Measurements from ENCODE around the gene PRR23C.
"Not testable (repeated sequence)": the region's sequence is repeated elsewhere in the genome, so short reads cannot be mapped to it uniquely, and the experiment has no call there.

PRR23C gene

GRCh38 chr3:139044366-139045210, at the start of gene PRR23C:
TSS of gene PRR23C (minus strand) at chr3:139044892. CDS start at chr3:139044620, 272 bp downstream.
- H3K27ac ChIP-seq: no peak within 1 kb of the TSS
- DNase-seq (ENCODE audit: low read depth, low spot score): no peak

DNA sequence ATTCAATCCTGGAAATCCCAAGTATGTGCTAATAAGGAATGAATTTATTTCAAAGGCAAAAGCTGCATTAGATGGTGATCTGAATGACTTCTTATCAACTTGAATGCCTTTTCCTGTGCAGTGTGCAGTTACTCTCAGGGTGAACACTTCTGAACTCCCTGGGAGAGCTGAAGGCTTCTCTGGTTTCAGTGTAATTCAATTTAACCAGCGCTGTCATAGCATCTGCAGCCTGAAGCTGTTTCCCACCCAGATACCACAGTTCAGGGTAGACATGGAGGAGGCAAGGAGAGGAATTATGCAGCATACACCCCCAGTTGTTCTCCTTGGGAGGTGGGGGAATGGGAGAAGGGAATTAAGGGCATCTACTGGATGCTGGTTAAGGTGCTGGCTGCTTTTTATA, 49.1 kb upstream of the PRR23C start:
- DNase-seq (ENCODE audit: low read depth, low spot score): no peak
- H3K27ac ChIP-seq: no peak overlapping the region

DNA sequence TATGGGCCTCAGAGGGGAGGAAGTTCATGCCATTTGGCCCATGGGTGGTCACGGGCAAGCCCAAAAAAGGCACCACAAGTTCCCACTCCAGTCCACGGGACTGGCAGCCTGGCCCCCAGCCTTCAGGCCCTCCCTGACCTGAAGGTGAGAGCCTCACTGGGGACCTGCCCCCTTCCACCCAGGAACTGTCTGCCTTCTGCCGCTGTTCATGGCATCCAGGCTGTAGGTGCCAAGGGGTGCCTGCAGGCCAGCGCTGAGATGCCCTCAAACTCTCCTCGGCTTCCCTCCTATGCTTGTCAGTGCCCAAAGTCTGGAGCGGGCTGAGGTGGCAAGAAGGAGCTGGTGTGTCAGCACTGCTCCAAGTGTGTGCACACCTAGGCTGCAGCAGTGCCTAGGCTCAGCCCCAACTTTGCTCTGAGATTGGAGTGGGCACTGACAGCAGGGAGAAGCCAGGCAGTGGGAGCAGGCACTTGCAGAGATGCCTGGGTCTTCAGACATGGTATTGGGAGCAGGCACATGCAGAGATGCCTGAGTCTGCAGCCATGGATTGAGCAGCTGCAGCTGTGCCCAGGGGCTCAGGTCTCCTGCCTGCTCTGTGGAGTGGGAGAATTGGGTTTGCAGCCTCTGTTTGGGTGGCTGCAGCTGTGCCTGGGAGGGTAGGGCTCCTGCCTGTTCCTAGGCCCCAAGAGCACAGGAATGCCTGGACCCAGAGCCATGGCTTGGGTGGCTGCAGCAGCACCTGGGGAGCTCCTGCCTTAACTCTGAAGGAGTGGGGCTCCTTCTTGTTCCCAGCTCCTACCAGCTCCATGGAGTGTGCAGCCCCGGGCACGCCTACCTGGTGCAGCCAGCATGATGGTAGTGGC, 44.0 kb upstream of the PRR23C start:
- no peak overlapping the region for H3K27ac ChIP-seq
- no peak for DNase-seq (ENCODE audit: low read depth, low spot score)

- no peak for DNase-seq (ENCODE audit: low read depth, low spot score)
- no peak overlapping the region for H3K27ac ChIP-seq
Observed at GRCh38 chr3:139087621-139088020, 42.9 kb upstream of the PRR23C start.

GRCh38 chr3:139084176-139084575, 39.5 kb upstream of the PRR23C start:
- DNase-seq (ENCODE audit: low read depth, low spot score): no peak
- H3K27ac ChIP-seq: no peak overlapping the region

- no peak for DNase-seq (ENCODE audit: low read depth, low spot score)
- H3K27ac ChIP-seq: no peak overlapping the region
Observed at GRCh38 chr3:139074565-139075115, 29.9 kb upstream of the PRR23C start.

GRCh38 chr3:139062918-139063317, 18.2 kb upstream of the PRR23C start:
- no peak for DNase-seq (ENCODE audit: low read depth, low spot score)
- H3K27ac ChIP-seq: no peak overlapping the region

GRCh38 chr3:139052802-139053600, 8.3 kb upstream of the PRR23C start:
- no peak for DNase-seq (ENCODE audit: low read depth, low spot score)
- no peak overlapping the region for H3K27ac ChIP-seq

- no peak for DNase-seq (ENCODE audit: low read depth, low spot score)
- H3K27ac ChIP-seq: no peak overlapping the region
Observed at GRCh38 chr3:139043554-139044365, 932 bp downstream of the PRR23C start.

- no peak overlapping the region for H3K27ac ChIP-seq
- no peak for DNase-seq (ENCODE audit: low read depth, low spot score)
Observed at GRCh38 chr3:139037478-139037877, 7.2 kb downstream of the PRR23C start.

GRCh38 chr3:139032326-139033002, 12.2 kb downstream of the PRR23C start:
- no peak overlapping the region for H3K27ac ChIP-seq
- no peak for DNase-seq (ENCODE audit: low read depth, low spot score)

- DNase-seq (ENCODE audit: low read depth, low spot score); H3K27ac ChIP-seq: not testable (repeated sequence)
Observed at GRCh38 chr3:139030576-139030975, 14.1 kb downstream of the PRR23C start.

DNA sequence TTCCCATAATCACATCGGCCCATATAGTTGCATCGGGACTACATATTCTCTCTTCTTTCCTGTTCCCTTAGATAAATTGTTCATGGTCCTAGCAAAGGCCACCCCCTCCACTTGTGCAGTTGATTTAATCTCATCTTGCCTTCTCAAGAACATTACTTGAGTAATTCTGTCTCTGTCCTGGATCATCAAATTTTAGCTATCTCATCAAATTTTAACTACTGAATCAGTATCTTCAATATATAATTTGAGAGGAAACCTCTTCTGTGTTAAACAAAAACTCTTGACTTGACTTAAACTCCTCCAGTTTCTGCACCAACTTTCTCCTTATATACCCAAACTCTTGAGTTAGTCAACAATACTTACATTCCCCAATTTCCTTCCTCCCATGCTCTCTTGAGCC, 19.7 kb downstream of the PRR23C start:
- DNase-seq (ENCODE audit: low read depth, low spot score): no peak
- H3K27ac ChIP-seq: no peak overlapping the region

DNA sequence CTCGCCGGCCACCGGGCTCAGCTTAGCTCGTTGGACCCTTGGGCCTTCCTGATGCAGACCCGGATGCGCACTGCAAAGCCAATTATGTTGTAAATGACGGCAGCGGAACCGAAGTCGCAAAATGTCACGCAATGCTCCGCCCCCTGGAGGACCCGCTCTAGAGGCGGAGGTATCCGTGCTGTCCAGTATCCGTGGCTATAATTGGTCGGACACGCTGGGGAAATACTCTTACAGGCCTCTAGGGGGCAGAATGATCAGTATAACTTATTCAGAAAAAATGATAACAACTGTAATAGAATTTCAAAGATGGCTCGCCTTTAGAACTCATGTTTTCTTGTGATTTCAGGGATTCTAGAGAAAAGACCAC, 23.8 kb downstream of the PRR23C start, which contains the start of gene PRR23B:
Gene PRR23B (minus strand): TSS at position 59 of the 367 bp plus-strand sequence. CDS start 265 bp downstream, outside the sequence.
- no peak within 1 kb of the TSS for H3K27ac ChIP-seq

GRCh38 chr3:139020036-139020867, 24.4 kb downstream of the PRR23C start:
- no peak overlapping the region for H3K27ac ChIP-seq
- DNase-seq (ENCODE audit: low read depth, low spot score): no peak

More for the DNA sequence above, 23.8 kb downstream of the PRR23C start, which contains the start of gene PRR23B:
- DNase-seq (ENCODE audit: low read depth, low spot score): no peak

- no peak for DNase-seq (ENCODE audit: low read depth, low spot score)
- no peak overlapping the region for H3K27ac ChIP-seq
Observed at GRCh38 chr3:139016430-139017048, 28.2 kb downstream of the PRR23C start.

GRCh38 chr3:139006051-139006716, 38.5 kb downstream of the PRR23C start, which contains the start of gene PRR23A:
TSS of gene PRR23A (minus strand) at chr3:139006268. CDS start at chr3:139006268, 0 bp downstream.
- no peak within 1 kb of the TSS for H3K27ac ChIP-seq
- DNase-seq (ENCODE audit: low read depth, low spot score): no peak
